Activated B cell treated with CpG ODN at 0.5 μM for 24 hours (primary cell): ENCODE measurements around the gene LETM1. TPM values are rescaled to one million over a fixed set of nuclear protein-coding genes. Genes with fewer than 3 reads are reported as not detected.

Experiments used
- ATAC-seq: fragments of 200-7000 bp; cut with Tn5 transposase; one replicate; pipeline ENCODE4 v1.10.0; 2021; ENCODE audit warnings: low read depth, mild to moderate bottlenecking, moderate library complexity
- CTCF ChIA-PET: fragments of 350-600 bp; sonication (Branson Sonifier 250); formaldehyde crosslinking; loops from one replicate; lab custom pipeline; 2021; ENCODE audit warnings: antibody characterized with exemption; lab: Charles Lee
- POLR2A ChIA-PET: fragments of 350-600 bp; sonication (Branson Sonifier 250); formaldehyde crosslinking; loops from one replicate; lab custom pipeline; 2021; ENCODE audit warnings: antibody characterized with exemption; lab: Charles Lee
- DNase-seq: peaks from one replicate; pipeline ENCODE4 v3.0.0; 2022
- H3K27ac Mint-ChIP-seq: one replicate; pipeline ENCODE4 v1.8.0; 2020; ENCODE audit warnings: mixed read lengths
- H3K27me3 Mint-ChIP-seq: one replicate; pipeline ENCODE4 v1.8.0; 2021; ENCODE audit warnings: mixed read lengths
- H3K36me3 Mint-ChIP-seq: one replicate; pipeline ENCODE4 v1.8.0; 2021; ENCODE audit warnings: low read depth, mixed read lengths
- H3K4me1 Mint-ChIP-seq: one replicate; pipeline ENCODE4 v1.8.0; 2021; ENCODE audit warnings: mixed read lengths
- H3K4me3 Mint-ChIP-seq: one replicate; pipeline ENCODE4 v1.8.0; 2020; ENCODE audit warnings: mild to moderate bottlenecking, mixed read lengths
- H3K9me3 Mint-ChIP-seq: one replicate; pipeline ENCODE4 v1.8.0; 2020; ENCODE audit warnings: mixed read lengths
- intact Hi-C: fragments of 100-400 bp; cut with micrococcal nuclease; formaldehyde crosslinking; loops from one replicate; pipeline ENCODE4 v1.15.1; 2024
- total RNA-seq: library from RNA; stranded (reverse); gene quantifications from 2 replicates; pipeline ENCODE4 v1.2.3, GENCODE V29; 2022
- TF ChIP-seq, protein P1 (sequence below): fragments of 200-600 bp; IDR thresholded peaks from one replicate; pipeline ENCODE4 v1.8.0; 2022; ENCODE audit warnings: antibody characterized with exemption, mild to moderate bottlenecking

Gene LETM1
- total RNA-seq, 1 donor from 2014 or later, result 60.3 TPM

DNA sequence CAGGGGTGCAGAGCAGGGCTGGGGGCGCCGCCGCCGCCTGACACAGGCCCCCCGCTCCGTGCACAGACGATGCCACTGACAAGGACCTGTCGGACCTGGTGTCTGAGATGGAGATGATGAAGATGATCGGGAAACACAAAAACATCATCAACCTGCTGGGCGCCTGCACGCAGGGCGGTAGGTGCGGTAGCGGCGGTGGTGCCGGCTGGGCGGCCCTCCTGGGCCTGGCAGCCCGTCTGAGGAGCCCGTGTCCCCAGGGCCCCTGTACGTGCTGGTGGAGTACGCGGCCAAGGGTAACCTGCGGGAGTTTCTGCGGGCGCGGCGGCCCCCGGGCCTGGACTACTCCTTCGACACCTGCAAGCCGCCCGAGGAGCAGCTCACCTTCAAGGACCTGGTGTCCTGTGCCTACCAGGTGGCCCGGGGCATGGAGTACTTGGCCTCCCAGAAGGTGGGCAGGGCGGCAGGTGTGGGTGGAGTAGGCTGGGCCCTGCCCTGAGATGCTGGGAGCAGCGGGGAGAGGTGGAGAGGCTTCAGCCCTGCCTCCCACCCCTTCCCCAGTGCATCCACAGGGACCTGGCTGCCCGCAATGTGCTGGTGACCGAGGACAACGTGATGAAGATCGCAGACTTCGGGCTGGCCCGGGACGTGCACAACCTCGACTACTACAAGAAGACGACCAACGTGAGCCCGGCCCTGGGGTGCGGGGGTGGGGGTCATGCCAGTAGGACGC is 50.3 kb downstream of the LETM1 start:
- intact Hi-C loops, result no loop called here

DNA sequence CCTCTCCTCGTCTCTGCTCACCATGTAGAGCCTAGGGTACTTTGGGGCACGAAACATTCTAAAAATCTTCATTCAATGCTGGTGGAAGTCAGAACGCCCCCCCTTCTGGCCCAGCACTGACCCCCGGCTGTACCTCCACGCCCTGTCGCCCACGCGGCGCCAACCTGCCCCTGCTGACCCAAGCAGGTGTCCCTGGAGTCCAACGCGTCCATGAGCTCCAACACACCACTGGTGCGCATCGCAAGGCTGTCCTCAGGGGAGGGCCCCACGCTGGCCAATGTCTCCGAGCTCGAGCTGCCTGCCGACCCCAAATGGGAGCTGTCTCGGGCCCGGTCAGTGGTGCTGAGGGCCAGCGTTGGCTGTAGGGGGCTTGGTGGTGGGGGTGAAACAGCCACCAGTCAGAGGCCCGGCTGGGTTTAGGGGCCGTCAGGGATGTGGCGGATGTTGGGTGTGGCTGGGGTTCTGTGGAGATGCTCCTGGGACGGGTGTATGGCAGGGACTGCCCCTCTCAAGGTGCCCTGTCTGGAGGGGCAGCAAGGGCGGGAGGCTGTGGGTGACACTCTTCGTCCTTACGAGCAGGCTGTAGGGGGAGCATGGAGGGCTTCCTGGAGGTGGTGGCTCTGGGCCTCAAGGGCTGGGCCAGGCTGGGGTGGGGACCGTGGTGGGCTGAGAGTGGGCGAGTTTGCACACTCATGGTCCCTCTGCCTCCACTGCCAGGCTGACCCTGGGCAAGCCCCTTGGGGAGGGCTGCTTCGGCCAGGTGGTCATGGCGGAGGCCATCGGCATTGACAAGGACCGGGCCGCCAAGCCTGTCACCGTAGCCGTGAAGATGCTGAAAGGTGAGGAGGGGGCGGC is 51.1 kb downstream of the LETM1 start:
- Mint-ChIP-seq H3K36me3 (no peaks in the 10 kb centered on the region), H3K27me3 (peaks cover 4% of the 10 kb centered on the region), H3K4me1 (no peaks in the 10 kb centered on the region), H3K4me3 (no peak overlapping the region), H3K27ac (no peak overlapping the region), H3K9me3 (no peaks in the 10 kb centered on the region)
- CTCF ChIA-PET, result no interaction called here
- DNase-seq (no peak), ATAC-seq (no peak)
- POLR2A ChIA-PET, result no interaction called here
- intact Hi-C loops, result no loop called here
- TF ChIP-seq, protein P1, sequence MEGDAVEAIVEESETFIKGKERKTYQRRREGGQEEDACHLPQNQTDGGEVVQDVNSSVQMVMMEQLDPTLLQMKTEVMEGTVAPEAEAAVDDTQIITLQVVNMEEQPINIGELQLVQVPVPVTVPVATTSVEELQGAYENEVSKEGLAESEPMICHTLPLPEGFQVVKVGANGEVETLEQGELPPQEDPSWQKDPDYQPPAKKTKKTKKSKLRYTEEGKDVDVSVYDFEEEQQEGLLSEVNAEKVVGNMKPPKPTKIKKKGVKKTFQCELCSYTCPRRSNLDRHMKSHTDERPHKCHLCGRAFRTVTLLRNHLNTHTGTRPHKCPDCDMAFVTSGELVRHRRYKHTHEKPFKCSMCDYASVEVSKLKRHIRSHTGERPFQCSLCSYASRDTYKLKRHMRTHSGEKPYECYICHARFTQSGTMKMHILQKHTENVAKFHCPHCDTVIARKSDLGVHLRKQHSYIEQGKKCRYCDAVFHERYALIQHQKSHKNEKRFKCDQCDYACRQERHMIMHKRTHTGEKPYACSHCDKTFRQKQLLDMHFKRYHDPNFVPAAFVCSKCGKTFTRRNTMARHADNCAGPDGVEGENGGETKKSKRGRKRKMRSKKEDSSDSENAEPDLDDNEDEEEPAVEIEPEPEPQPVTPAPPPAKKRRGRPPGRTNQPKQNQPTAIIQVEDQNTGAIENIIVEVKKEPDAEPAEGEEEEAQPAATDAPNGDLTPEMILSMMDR, result no peak

More for the DNA sequence above, 50.3 kb downstream of the LETM1 start:
- TF ChIP-seq, protein P1, result no peak
- DNase-seq (no peak), ATAC-seq (no peak)
- Mint-ChIP-seq H3K27me3 (no peaks in the 10 kb centered on the region), H3K4me3 (no peak overlapping the region), H3K9me3 (no peaks in the 10 kb centered on the region), H3K36me3 (no peaks in the 10 kb centered on the region), H3K4me1 (no peaks in the 10 kb centered on the region), H3K27ac (no peak overlapping the region)
- CTCF ChIA-PET, result no interaction called here
- POLR2A ChIA-PET, result no interaction called here

DNA sequence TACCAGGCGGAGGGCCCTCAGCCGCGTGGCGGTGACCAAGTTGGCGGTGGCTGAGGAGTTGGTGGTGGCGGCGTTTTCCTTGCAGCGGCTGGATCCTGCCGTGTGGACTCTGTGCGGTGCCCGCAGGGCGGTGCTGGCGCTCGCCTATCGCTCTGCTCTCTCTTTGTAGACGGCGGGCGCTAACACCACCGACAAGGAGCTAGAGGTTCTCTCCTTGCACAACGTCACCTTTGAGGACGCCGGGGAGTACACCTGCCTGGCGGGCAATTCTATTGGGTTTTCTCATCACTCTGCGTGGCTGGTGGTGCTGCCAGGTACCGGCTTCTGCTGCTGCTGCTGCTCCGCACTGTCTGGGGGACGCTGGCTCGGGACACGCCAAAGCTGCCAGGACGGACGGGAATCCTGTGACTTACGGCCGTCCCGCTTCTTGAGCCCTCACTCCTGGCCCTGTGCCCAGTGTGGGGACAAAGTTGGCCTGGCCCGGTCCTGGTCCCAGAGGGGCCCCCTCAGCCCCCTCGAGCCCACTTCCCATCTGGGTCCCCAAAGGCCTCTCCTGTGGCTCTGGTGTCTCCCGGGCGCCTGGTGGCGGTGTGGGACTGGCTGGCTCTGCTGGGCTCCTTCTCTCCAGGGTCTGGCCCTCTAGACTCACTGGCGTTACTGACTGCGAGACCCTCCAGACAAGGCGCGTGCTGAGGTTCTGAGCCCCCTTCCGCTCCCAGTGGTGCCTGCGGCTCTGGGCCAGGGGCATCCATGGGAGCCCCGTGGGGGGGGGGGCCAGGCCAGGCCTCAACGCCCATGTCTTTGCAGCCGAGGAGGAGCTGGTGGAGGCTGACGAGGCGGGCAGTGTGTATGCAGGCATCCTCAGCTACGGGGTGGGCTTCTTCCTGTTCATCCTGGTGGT is 52.2 kb downstream of the LETM1 start:
- ATAC-seq (no peak), DNase-seq (no peak)
- no peaks in the 10 kb centered on the region for H3K9me3 Mint-ChIP-seq
- no peak overlapping the region for H3K27ac Mint-ChIP-seq
- CTCF ChIA-PET, result no interaction called here
- no peak overlapping the region for H3K4me3 Mint-ChIP-seq
- POLR2A ChIA-PET, result no interaction called here
- TF ChIP-seq, protein P1, result no peak
- intact Hi-C loops, result no loop called here
- no peaks in the 10 kb centered on the region for H3K4me1 Mint-ChIP-seq
- H3K27me3 Mint-ChIP-seq, result peaks cover 5% of the 10 kb centered on the region
- H3K36me3 Mint-ChIP-seq, result no peaks in the 10 kb centered on the region

DNA sequence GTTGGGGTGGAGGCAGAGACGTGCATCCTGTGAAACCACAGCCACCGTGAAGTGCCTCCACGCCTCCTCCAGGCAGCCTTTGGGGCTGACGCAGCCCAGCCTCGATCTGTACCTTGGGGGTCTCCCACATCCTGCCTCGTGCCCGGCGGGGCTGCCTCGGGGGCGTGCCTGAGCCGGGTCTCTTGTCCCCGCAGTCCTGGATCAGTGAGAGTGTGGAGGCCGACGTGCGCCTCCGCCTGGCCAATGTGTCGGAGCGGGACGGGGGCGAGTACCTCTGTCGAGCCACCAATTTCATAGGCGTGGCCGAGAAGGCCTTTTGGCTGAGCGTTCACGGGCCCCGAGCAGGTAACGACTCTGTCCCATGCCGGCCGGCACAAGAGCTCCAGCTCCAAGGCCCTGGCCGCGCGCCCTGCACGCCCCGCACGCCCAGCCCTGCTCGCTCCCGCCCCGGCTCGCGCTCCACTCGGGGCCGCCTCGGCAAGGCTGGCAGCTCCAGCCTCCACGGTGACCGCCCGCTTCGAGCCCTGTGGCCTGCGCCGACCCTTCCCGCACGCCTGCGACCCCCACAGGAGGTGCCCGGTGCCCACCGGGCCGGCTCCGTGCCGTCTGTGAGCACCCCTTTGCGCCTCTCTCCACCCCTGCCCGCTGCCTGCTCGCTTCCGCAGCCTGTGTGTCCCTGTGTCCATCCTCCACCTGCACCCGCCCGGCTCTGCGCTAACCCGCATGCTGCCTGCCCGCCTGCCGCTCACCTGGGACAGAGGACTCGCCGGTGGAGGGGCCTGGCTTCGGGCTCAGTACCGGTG is 53.0 kb downstream of the LETM1 start:
- Mint-ChIP-seq H3K9me3 (no peaks in the 10 kb centered on the region), H3K4me1 (no peaks in the 10 kb centered on the region), H3K36me3 (no peaks in the 10 kb centered on the region), H3K27me3 (peaks cover 8% of the 10 kb centered on the region), H3K4me3 (no peak overlapping the region), H3K27ac (no peak overlapping the region)
- POLR2A ChIA-PET, result no interaction called here
- CTCF ChIA-PET, result no interaction called here
- intact Hi-C loops, result no loop called here
- TF ChIP-seq, protein P1, result no peak
- DNase-seq (no peak), ATAC-seq (no peak)
